Islet precursor cell (in vitro differentiated cells): ENCODE results near the gene NSDHL.
A peak's percentile ranks its signal among the peaks of the same experiment; 100 is the strongest.

ENCODE experiments used
- DNase-seq: peaks from one replicate; pipeline ENCODE4 v3.0.0-alpha.2; 2018

NSDHL gene

GRCh38 chrX:152915541-152916241, 84.8 kb downstream of the NSDHL start:
- DNase-seq, result peak; percentile 69

GRCh38 chrX:152917656-152918579, 87.1 kb downstream of the NSDHL start:
- no peak for DNase-seq

- DNase-seq, result no peak
Observed at GRCh38 chrX:152918707-152919106, 87.8 kb downstream of the NSDHL start.
